HG03064 (cell line): ENCODE measurements around the gene SMC5.
"Not testable (repeated sequence)": the region's sequence is repeated elsewhere in the genome, so short reads cannot be mapped to it uniquely, and the experiment has no call there.

Experiments used
- ATAC-seq: cut with Tn5 transposase; IDR thresholded peaks from one replicate; pipeline ENCODE4 v1.9.1; 2021; ENCODE audit warnings: low read depth; ENCODE audit not compliant: unreplicated experiment

Gene SMC5

GRCh38 chr9:70258692-70259511, at the start of gene SMC5:
TSS of gene SMC5 (plus strand) at chr9:70258978. CDS start at chr9:70259079, 101 bp downstream.
- peak; percentile 91 for ATAC-seq

GRCh38 chr9:70217029-70217428, 41.7 kb upstream of the SMC5 start:
- ATAC-seq = no peak

- no peak for ATAC-seq
Measured at GRCh38 chr9:70218767-70219166, 40.0 kb upstream of the SMC5 start.

- ATAC-seq = no peak
Measured at GRCh38 chr9:70220216-70220615, 38.6 kb upstream of the SMC5 start.

GRCh38 chr9:70222354-70222753, 36.4 kb upstream of the SMC5 start:
- ATAC-seq = no peak

- no peak for ATAC-seq
Measured at GRCh38 chr9:70228118-70228517, 30.7 kb upstream of the SMC5 start.

- no peak for ATAC-seq
Measured at GRCh38 chr9:70228611-70229010, 30.2 kb upstream of the SMC5 start.

- no peak for ATAC-seq
Measured at GRCh38 chr9:70229026-70229425, 29.8 kb upstream of the SMC5 start.

GRCh38 chr9:70229579-70229978, 29.2 kb upstream of the SMC5 start:
- ATAC-seq = no peak

GRCh38 chr9:70232476-70232875, 26.3 kb upstream of the SMC5 start:
- ATAC-seq = no peak

- not testable (repeated sequence) for ATAC-seq
Measured at GRCh38 chr9:70234208-70234607, 24.6 kb upstream of the SMC5 start.

GRCh38 chr9:70245952-70246351, 12.8 kb upstream of the SMC5 start:
- not testable (repeated sequence) for ATAC-seq

GRCh38 chr9:70250221-70250620, 8.6 kb upstream of the SMC5 start:
- no peak for ATAC-seq

GRCh38 chr9:70255486-70255885, 3.3 kb upstream of the SMC5 start:
- no peak for ATAC-seq

- no peak for ATAC-seq
Measured at GRCh38 chr9:70256123-70256551, 2.6 kb upstream of the SMC5 start.

- no peak for ATAC-seq
Measured at GRCh38 chr9:70257502-70257901, 1.3 kb upstream of the SMC5 start.

GRCh38 chr9:70257991-70258691, 637 bp upstream of the SMC5 start:
- ATAC-seq = peak; percentile 49

GRCh38 chr9:70259512-70259802, 679 bp downstream of the SMC5 start:
- ATAC-seq = no peak

- ATAC-seq = no peak
Measured at GRCh38 chr9:70260007-70260443, 1.2 kb downstream of the SMC5 start.

- ATAC-seq = no peak
Measured at GRCh38 chr9:70260606-70261005, 1.8 kb downstream of the SMC5 start.

- no peak for ATAC-seq
Measured at GRCh38 chr9:70261131-70261870, 2.5 kb downstream of the SMC5 start.
